Measurements from ENCODE around the gene NPC2.

DNA sequence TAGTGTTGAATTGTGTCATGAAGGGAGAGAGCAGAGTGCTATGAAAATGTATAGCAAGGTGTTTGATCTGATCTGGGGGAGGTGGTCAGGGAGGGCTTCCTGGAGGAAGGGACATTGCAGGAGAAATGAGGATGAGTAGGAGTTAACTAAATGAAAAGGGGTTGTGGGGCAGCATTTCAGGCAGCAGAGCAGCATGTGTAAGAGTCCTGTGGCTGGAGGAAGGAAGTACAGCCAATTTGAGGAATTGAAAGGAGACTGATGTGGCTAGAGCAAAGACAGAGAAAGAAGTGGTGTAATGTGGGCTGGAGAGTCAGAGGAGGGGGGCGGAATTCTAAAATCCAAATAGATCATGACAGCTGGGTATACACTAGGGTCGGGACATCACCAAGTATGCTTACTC lies 20.5 kb downstream of the NPC2 start:
- no peak for TF ChIP-seq EZH2 (IDR thresholded peaks at IDR 0.05; ENCODE audit: insufficient read depth, poor library complexity, severe bottlenecking)
- no peak for TF ChIP-seq EZH2phosphoT487 (IDR thresholded peaks at IDR 0.05; ENCODE audit: insufficient read depth, low read depth)
